Measurements from ENCODE around the gene BPIFB2.

BPIFB2 gene

DNA sequence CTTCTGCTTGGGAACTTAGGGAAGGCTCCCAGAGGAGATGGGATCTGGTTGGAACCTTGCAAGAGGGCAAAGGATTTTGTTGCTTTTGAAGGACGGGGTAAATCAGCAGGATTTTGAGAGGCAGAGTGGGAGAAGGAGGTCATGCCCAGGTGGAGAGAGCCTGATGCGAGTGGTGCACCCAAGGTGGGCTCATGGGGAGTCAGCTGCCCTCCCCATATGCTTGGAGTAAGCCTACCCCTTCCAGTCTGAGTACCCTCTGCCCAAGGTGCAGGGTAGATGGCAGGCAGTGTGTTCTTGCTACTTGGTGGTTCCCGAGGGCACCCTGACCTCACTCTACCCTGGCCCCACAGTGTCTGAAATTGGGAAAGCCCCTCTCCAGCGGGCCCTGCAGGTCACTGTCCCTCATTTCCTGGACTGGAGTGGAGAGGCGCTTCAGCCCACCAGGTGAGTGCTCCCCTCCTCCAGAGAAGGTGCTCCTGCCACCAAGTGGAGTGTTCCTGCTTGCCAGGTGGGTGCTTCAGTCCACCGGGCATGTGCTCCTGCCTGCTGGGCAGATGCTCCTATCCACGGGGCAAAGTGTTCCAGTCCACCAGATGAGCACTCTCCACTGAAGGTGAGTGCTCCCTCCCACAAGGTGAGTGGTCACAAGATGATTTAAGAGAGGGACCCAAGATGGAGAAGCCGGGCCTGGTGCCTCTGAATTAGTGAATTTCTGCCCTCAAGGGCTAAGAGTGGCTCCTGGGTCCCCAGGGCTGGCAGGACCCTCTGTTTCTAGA is 3.4 kb downstream of the BPIFB2 start:
- no peak overlapping the region for H3K9ac ChIP-seq
- no peaks in the 10 kb centered on the region for H3K4me1 ChIP-seq
- H3K27ac ChIP-seq, result no peak overlapping the region
- H3K36me3 ChIP-seq (ENCODE audit: control insufficient read depth, insufficient read depth, low read length), result no peaks in the 10 kb centered on the region
- no peak for TF ChIP-seq CTCF (IDR thresholded peaks at IDR 0.05)
- no peak overlapping the region for H3K4me2 ChIP-seq (ENCODE audit: low read length)
- no peak overlapping the region for H3K4me3 ChIP-seq (ENCODE audit: low read depth, low read length)
- no peaks in the 10 kb centered on the region for H3K9me3 ChIP-seq (ENCODE audit: control insufficient read depth, low read length)
- H2AFZ ChIP-seq, result no peak overlapping the region
- H3K79me2 ChIP-seq, result no peaks in the 10 kb centered on the region
- no peaks in the 10 kb centered on the region for H3K27me3 ChIP-seq (ENCODE audit: control insufficient read depth, insufficient read depth, low read length)

DNA sequence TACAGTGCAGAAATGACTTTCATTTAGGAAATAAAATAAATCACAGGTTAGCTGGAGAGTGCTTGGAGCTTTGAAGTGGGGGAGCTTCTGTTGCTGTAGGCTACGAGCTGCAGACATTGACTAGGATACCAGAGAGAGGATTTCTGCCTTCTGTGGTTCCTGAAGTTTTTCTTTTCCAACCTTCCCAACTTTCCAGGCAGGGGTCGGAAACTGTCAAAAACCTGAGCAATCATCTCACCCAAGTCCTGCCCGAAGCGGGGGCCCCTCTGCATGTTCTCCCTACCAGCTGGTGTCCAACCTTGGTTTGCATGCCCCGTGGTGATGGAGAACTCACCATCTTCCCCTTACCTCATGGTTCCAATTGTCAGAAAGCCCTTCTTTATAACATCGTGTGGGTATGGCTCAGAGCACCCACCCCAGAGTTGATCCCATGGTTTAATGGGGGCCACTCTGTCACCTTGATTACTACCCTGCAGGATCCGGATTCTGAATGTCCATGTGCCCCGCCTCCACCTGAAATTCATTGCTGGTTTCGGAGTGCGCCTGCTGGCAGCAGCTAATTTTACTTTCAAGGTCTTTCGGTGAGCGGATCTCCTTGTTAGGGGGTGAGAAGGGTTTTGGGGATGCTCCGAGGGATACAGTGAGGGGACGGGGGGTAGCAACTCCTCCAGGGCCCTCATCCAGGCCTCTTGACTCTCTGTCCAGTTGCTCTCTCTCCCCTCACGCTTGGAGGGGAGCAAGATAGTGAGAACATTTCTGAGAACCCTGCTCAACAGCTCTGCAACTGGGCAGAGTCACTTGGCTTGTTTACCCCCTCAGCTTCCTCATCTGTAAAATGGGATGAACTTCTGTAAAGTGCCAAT is 5.1 kb downstream of the BPIFB2 start:
- no peak for TF ChIP-seq CTCF (IDR thresholded peaks at IDR 0.05)
- Histone ChIP-seq H3K27ac (no peak overlapping the region), H2AFZ (no peak overlapping the region), H3K9me3 (ENCODE audit: control insufficient read depth, low read length) (no peaks in the 10 kb centered on the region), H3K4me3 (ENCODE audit: low read depth, low read length) (no peak overlapping the region), H3K27me3 (ENCODE audit: control insufficient read depth, insufficient read depth, low read length) (no peaks in the 10 kb centered on the region), H3K79me2 (no peaks in the 10 kb centered on the region), H3K4me2 (ENCODE audit: low read length) (no peak overlapping the region), H3K9ac (no peak overlapping the region), H3K4me1 (no peaks in the 10 kb centered on the region), H3K36me3 (ENCODE audit: control insufficient read depth, insufficient read depth, low read length) (no peaks in the 10 kb centered on the region)

DNA sequence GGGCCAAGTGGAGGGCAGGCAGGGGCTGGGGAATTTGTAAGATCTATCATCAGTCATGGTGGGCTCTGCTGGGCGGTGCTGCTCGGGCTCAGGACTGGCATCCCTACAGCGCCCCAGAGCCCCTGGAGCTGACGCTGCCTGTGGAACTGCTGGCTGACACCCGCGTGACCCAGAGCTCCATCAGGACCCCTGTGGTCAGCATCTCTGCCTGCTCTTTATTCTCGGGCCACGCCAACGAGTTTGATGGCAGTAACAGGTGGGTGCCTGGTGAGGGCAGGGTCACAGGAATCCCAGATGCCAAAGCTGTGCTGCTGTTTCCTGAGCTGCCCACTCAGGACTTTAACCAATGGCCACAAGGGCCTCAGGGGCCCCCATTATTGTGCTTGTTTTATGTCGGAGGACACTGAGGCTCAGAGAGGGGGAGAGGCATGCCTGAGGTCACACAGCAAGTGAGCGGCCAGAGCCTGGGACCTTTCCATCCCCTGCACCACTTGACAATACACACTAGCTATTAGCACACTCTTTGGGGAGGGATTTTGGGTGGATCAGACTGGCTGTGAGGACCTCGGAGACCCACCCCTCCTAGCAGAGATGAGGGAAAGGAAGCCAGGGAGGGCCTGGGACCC is 6.3 kb downstream of the BPIFB2 start:
- Histone ChIP-seq H2AFZ (no peak overlapping the region), H3K9me3 (ENCODE audit: control insufficient read depth, low read length) (no peaks in the 10 kb centered on the region), H3K4me2 (ENCODE audit: low read length) (no peak overlapping the region), H3K27ac (no peak overlapping the region), H3K4me1 (no peaks in the 10 kb centered on the region), H3K9ac (no peak overlapping the region), H3K79me2 (no peaks in the 10 kb centered on the region), H3K27me3 (ENCODE audit: control insufficient read depth, insufficient read depth, low read length) (no peaks in the 10 kb centered on the region), H3K4me3 (ENCODE audit: low read depth, low read length) (no peak overlapping the region), H3K36me3 (ENCODE audit: control insufficient read depth, insufficient read depth, low read length) (no peaks in the 10 kb centered on the region)
- no peak for TF ChIP-seq CTCF (IDR thresholded peaks at IDR 0.05)

DNA sequence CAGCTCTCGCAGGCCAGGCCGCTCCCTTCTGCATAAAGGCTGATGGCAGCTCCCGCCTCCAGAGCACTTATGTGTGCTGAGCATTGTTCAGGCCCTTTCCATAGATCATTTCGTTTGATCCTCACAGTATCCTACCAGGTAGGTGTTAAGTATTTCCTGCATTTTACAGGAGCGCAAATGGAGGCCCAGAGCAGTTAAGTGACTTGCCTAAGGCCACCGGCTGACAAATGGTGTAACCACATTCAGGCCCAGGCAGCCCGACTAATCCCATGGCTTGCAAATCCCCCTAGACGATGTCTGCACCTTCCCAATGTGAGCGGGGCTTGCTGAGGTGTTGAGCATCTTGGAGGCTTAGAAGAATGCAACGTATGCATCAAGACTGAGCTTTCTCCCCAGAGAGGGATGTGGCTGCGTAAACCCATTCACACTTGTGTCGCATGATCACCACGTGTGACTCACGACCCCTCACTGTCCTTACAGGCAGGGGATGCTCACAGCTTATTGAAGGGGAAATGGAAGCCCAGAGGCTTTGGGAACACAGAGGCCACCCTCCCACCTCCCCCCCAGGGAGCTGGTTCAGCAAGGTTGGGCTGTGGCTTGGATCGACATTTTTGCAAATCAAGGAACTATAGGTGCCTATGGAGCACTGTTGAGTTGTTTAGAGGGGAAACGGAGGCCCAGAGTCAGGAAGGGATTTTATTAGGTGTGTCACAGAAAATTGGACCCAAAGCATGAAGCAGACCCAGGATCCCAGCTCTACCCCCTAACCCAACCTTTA is 7.0 kb downstream of the BPIFB2 start:
- Histone ChIP-seq H3K9ac (no peak overlapping the region), H3K27ac (no peak overlapping the region), H2AFZ (no peak overlapping the region), H3K4me1 (no peaks in the 10 kb centered on the region), H3K4me2 (ENCODE audit: low read length) (no peak overlapping the region), H3K79me2 (no peaks in the 10 kb centered on the region), H3K4me3 (ENCODE audit: low read depth, low read length) (no peak overlapping the region), H3K36me3 (ENCODE audit: control insufficient read depth, insufficient read depth, low read length) (no peaks in the 10 kb centered on the region), H3K27me3 (ENCODE audit: control insufficient read depth, insufficient read depth, low read length) (no peaks in the 10 kb centered on the region), H3K9me3 (ENCODE audit: control insufficient read depth, low read length) (no peaks in the 10 kb centered on the region)
- no peak for TF ChIP-seq CTCF (IDR thresholded peaks at IDR 0.05)
